GM18508 (cell line): ENCODE measurements around the gene CDKN2B-AS1.

Source experiments
- ATAC-seq: cut with Tn5 transposase; IDR thresholded peaks from one replicate; pipeline ENCODE4 v1.9.1; 2021; ENCODE audit warnings: moderate number of reproducible peaks; ENCODE audit not compliant: insufficient read depth, unreplicated experiment

Gene CDKN2B-AS1

DNA sequence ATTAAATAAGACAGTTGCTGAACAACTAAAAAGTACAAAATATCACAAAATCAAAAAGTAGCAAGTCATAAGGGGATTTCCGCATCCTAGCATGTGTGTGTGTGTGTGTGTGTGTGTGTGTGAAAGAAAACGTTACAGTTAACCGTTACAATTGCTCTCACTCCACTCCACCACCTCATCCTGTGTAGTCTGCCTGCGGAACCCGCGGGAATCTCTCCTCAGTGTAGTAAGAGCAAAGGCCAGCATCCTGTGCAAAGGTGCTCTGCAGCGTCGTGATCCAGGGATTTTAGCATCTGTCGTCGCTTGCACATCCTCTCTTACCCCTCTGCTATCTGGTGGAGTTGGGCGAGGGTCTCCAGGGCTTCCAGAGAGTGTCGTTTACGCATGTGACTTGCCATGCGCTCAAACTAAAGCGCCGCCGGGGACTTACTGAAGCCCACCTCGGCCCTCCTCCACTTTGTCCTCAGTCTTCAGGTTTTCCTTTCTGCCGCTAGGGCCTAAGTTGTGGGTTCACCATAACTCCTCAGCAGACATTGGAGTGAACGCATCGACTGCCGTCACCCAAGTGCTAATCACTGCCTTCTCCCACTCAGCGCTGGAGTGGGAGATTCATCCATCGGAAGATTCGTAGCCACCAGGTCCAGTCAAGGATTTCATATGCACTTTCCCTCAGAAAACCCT lies 10.6 kb downstream of the CDKN2B-AS1 start:
- ATAC-seq = no peak

DNA sequence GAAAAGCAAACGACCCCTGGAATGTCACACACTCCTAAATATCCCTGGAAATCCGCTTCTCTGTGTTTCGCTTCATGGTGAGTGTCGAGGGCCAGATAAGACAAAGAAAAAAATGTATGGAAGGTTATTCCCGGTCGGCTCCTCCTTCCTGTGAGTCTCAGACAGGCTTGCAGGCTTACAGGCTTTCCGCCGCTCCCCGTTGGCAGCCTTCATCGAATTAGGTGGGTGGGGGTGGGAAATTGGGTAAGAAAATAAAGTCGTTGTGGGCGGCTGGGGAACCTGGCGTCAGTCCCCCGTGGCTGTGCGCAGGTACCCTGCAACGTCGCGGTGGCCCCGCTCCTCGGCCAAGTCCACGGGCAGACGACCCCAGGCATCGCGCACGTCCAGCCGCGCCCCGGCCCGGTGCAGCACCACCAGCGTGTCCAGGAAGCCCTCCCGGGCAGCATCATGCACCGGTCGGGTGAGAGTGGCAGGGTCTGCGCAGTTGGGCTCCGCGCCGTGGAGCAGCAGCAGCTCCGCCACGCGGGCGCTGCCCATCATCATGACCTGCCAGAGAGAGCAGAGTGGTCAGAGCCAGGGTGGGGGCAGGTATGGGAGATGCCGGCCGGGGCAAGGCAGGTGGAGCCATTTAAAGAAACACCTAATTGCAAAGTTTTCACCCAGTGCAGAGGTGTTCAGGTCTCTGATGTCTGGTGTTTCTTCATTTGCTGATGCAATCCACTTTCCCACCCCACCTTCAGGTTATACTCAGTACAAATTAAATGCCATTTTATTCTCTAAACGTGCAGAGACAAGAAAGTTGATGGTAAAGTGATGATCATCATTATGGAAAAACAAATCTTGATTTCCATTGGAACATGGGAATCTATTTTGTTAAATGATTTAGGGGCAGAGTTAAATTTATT lies 11.4 kb downstream of the CDKN2B-AS1 start:
- no peak for ATAC-seq

DNA sequence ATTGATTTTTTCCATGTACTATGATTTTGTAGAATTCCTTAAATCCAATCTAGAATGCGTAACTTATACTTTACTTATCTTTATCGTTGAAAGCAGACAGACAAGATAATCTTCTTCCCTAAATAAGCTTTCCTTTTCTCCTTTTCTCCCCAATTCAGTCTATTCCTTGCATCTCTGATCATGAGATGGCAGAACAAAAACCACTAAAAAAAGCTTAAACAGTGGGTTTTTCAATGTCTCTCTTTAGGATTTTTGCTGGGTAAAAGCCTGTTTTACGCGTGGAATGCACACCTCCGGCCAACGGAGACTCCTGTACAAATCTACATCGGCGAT lies 13.8 kb downstream of the CDKN2B-AS1 start:
- ATAC-seq = no peak

DNA sequence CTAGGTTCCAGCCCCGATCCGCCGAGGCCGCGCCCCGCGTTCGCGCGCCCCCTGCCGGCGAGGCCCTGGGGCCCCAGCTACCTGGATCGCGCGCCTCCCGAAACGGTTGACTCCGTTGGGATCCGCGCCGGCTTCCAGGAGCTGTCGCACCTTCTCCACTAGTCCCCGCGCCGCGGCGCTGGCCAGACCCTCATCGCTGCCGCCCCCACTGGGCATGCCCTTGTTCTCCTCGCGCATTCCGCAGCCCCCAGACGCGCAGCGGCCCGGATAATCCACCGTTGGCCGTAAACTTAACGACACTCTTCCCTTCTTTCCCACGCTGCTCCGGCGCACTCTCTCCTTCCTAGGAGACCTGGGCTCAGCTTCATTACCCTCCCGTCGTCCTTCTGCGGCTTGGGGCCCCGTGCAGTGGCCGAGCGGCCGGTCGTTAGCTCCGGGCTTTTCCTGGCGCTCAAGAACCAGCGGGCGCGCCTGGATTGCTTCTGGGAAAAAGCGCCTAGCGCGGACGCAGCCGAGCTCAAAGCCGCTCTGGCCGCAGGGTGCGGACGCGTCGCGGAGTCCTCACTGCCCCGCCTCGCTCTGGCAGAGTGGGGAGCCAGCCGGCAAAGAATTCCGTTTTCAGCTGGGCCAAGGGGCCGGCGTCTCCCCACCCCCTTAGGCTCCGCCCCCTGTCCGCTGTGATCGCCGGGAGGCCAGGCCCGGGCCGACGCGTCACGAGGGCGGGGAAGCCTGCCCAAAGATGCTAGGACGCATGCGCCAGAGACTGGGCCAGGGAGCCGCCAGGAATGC lies 14.3 kb downstream of the CDKN2B-AS1 start, which contains the start of gene CDKN2B:
CDKN2B (minus strand) TSS at position 589 of the 789 bp plus-strand sequence; CDS start at position 237, 352 bp downstream.
- peak; percentile 67 for ATAC-seq

DNA sequence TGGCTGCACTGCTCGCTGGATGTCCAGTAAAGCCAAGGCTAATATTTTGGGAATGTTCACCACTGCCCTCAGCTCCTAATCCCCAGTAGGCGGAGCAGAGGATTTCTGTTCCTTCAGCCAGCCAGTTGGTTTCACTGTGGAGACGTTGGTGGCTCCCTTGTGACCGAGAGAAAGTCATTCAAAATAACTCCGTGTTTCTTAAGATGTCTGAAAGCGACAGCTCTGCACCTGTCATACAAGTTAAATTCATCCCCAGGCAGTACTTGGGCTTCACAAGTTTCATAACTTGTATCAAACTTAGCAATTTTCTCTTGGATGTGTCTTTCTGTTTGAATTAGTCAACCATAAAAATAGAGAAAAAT lies 14.9 kb downstream of the CDKN2B-AS1 start:
- peak; percentile 28 for ATAC-seq

DNA sequence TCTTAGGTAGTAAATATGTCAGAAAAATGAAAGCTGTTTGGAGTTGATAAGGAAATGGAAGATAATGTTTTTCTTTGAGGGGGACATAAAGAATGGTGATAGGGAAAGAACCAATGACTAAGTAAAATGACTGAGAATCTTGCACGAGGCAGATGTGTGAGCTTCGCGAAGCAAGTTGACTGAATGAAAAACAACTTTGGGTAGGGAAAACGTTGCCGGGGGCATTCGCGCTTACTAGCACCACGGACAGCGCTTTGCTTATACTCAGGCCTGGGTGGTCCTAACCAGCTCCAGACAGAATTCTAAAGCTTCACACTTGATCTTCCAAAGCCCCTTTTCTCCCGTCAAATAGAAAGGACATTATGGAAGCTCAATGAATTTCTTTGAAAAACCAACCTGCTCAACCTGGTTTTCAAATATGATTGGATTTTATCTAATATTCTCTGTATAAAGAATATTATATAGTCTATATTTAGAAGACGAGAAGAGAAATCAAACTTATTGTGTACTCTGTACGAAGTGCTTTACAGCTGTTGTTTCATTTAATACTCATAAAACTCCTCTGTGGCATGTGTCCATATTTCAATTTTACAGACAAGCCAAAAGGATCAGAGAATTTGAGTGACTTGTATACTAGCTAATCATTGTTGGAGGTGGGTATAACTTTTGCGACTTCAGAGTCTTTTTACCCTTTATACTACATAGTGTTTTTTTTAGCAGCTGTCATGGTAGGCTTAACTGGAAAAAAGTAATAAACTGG lies 16.5 kb downstream of the CDKN2B-AS1 start:
- ATAC-seq = no peak

DNA sequence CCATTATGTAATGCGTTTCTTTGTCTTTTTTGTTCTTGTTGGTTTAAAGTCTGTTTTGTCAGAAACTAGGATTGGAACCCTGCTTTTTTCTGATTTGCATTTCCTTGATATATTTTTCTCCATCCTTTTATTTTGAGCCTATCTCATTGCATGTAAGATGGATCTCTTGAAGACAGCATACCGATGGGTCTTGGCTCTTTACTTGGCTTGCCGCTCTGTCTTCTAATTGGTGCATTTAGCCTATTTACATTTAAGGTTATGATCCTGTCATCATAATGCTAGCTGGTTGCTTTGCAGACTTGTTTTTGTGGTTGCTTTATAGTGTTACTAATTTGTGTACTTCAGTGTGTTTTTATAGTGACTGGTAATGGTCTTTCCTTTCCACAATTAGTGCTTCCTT lies 27.8 kb downstream of the CDKN2B-AS1 start:
- no peak for ATAC-seq

DNA sequence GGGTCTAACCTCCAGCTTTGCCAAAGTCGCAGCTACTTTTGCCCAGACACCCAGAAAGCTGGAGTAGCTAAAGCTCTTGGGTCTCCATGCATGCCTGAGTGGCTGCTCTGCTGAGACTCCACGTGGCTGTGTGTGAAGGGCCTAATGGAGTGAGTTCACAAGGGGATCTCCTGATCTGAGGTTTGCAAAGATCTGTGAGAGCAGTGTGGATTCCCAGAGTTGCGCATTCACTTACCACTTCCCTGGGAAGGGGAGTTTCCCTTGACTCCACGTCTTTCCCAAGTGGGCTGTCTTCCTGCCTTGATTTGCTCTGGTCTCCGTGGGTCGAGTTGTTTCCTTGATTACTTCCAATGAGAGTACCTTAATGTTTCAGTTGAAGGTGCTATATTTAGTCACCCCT lies 32.1 kb downstream of the CDKN2B-AS1 start:
- ATAC-seq = no peak

DNA sequence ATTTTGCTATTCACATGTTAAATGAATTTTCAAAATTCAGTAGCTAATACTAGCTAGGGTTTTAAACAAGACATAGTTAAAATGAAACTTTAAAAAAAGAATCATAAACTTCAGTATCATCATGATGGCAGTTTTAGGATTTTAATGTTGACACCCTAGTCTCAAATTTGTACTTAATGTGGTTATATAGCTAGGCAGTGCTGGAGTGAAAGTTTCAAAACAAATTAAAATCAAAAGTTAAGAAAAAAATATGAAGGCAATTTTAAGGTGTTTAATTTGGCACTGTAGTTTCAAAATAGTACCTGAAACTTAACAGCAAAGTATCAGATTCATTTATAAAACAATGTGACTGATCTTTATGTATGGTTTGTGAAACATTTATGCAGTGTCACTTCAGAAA lies 33.8 kb downstream of the CDKN2B-AS1 start:
- no peak for ATAC-seq

DNA sequence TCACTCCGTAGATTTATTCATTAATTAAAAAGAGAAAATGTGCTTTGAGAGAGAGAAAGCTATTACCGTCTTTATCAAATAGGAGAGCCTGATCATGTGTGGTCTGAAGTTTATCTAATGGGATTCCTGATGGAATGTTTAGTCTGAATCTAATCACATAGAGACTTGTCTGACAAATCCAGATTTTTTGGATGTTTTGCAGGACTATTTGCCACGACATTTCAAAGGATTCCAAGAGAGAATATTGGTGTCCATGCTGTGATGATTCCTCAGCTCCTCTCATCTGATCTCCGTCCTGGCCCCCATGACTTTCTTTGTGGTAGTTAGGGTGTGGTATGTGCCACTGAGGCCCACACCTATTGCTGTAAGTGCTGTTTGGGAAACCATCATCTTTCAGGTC lies 34.6 kb downstream of the CDKN2B-AS1 start:
- ATAC-seq = no peak

DNA sequence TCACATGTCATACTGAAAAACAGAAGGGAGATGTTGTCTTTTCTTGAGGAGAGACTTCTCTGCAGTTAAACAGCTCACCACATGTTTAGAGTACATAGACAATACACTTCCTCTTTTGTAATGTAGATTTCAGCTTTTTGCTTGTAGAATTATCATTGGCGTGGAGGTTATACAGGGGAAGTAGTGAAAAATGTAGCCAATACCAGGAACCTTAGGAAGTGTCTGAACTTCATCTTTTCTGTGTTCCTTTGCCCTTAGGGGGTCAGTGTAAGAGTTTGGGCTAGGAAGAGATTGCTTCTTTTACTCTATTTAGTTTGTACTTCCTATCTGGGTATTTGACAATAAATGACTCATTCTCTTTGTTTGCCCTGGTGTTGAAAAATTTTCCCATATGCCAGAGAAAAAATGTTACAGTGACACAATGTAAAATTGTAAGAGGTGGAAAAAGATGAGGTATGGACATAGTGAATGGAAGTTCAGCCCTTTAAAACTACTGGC lies 35.6 kb downstream of the CDKN2B-AS1 start:
- ATAC-seq = peak; percentile 46

DNA sequence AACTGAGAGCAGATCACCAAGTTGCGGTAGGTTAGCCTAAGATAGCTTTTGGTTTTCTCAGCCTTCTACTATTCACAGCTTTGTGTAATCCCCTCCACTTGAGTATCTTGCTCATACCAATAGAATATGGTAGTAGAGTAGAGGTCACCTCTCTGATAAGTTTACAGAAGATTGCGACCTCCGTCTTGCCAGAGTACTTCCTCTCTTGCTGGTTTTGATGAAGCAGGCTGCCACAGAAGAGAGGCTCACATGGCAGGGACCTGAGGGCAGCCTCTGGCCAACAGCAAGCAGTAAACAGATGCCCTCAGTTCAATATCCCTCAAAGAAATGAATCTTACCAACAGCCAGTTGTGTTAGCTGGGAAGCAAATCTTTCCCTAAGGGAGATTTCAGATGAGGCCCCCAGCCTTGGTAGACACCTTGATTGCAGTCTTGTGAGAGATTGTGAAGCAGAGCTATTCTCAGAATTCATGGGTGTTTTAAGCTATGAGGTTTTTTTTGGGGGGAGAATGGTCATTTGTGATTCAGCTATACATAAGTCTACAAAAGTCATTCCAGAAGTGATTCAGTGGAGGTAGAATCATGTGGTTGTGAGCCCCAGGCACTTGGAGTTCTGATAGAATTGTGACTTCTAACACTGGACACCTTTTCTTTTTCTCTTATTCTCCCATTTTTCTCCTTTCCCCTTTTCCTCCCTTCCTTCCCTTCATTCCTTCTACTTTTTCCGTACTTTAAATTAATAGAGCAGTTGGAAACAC lies 37.2 kb downstream of the CDKN2B-AS1 start:
- no peak for ATAC-seq

DNA sequence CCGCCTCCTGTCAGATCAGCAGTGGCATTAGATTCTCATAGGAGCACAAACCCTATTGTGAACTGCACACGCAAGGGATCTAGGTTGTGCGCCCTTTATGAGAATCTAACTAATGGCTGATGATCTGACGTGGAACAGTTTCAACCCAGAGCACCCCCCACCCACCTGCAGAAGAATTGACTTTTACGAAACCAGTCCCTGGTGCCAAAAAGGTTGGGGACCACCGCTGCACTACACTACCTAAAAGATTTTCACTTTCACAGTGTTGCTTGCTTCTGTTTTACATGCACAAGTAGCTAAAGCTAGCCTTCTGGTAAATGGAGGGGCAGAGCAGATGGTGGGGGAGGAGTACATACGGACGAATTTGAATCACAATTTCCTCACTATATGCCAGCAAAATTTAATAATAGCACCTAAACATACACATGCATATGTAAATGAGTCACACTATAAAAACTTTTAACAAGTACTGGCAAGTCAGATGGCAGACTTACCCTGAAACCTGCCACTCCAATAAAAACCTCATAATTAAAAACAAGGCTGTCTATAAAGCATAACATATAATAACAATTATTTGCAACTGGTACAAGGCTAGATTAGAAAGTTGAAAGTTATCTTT lies 38.5 kb downstream of the CDKN2B-AS1 start:
- ATAC-seq = no peak

DNA sequence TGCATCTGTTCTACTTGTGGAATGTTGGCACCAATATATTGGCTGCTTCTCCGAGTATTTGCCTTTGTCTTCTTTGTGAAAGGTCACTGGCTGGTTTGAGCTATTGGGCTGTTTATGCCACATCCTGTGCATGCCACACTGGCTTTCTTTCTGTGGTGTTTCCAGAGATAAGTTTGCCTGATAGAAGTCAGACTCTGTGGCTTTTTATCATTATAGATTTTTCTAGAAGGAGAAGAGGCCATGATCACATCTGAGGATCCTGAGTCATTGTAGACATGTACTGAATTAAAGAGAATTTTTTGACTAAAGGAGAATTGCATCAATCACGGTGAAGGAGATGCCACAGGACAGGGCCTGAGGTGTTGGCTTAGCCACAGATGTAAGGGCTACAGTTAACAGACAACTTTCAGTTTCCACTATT lies 41.0 kb downstream of the CDKN2B-AS1 start:
- no peak for ATAC-seq

DNA sequence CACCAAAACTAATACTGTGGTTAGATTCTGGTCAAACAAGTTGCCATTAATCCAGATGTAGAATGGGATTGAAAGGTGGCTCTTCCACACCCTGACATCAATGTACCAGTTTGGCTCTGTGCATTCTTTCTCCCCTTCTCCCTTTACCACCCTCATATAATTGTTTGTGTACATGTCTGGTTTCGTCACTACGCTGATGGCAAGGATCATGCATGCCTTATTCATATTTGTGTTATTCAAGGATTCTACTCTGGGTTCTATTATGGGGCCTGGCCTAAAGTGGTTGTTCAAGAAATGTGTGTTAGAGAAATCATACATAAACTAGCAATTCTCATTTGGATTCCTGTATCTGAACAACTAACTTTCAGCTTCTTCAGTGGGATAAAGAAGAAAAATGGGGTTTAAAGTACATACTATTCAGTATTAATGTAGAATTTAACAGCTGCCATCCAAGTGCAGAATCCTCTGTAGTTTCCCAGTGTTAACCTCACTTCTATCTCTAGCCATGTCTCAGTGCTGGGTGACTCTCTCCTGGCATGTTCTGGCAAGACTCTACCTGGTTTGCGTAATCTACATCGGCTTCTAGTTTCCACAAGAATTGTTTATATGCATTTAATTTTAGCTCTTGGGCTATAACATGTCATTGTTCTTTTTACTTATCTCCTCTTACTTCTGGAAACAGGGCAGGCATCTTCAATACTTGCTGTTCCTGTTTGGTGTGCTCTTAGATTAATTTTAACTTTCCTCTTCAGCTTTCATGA lies 42.5 kb downstream of the CDKN2B-AS1 start:
- no peak for ATAC-seq

DNA sequence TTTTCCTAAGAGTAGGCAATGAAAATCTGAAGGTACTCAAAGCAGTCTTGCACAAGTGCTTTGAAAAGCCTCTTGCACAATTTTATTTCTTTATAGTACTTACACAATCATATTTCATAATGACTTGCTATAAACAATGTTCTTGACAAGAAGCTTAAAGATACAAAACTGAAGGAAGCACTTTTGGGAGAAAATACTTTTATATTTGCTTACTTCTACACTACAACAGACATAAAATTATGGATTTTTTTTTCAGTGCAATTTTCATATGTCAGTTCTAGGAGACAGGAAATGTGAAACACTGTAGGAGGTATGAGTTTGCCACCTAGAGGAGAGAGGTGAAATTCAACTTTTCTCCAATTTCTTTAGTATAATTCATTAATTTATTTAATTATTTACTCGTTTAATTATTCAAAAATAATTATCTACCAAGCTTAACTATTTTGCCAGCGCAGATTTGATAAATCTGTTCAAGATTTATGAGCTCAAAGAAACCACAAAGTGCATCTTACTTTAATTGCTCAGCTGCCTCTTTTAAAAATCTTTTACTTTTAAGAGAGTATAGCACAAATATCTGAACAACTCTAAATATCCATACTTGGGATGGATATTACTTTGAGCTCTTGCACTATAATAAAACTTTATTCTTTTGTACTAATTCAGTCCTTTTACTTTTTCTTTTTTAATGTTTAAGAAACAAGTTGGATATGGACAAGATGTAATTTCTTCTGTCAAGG lies 43.5 kb downstream of the CDKN2B-AS1 start:
- ATAC-seq = no peak

DNA sequence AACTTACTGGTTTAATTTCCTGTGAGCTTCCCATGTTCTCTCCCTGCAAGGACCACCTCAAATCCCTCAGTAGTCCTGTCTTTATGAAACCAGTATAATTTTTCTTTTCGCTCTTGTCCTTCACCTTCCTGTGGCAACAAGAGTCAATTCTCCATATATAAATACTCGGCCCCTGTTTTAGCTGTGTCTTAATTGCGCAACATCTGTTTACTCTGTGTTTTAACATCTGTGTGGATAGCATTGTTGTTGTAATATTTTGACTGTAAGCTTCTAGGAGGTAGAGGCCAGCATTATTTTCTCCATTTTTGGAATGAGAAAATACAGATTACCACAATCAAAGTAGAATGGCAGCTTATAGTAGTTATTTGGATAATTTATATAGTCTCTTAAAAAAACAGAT lies 44.7 kb downstream of the CDKN2B-AS1 start:
- no peak for ATAC-seq

DNA sequence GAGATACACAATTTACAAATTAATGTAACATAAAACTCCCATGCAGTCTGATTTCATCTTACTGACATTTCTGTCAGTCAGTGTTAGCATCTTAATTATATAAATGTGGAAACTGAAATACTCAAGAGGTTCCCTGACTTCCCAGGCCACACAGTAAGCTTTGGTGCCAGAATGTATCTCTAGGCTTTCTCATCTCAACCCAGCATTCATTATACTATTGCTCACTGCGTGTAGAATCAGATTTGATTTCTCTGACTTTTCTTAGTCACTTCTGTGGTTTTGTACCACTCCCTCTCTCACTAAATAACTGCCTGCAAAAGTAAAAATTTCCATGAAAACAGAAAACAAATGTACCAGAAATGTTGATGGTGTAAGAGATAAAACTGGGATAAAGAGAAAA lies 46.2 kb downstream of the CDKN2B-AS1 start:
- ATAC-seq = no peak
